ENCODE measurements around the gene REEP3. TPM values are rescaled to one million over a fixed set of nuclear protein-coding genes. Genes with fewer than 3 reads are reported as not detected.

REEP3 gene
- total and polyA plus RNA-seq, 2 experiments from 2014 or later: 43.1 to 73.6 TPM

DNA sequence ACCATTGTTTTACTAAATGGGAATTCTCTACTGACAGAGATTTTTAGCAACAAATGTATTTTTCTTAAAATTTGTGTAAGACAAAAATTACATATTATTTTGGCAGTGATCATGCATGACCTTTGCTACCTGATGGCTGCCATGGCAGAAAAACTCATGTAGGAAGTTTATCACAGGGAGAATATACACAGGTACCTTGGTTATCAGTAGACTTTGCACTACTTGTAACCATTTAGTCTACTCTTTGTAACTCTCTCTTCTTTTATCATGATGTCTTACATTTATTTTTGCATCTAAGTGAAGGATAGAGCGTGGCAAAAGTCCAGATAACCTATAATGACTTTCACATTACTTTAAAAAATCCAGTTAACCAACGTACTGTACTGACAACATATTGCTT, 34.1 kb downstream of the REEP3 start:
- 62% methylated on average over 2 of the region's 2 CpGs for WGBS (ENCODE audit: low lambda C conversion rate, missing lambda C conversion rate)
- Histone ChIP-seq H3K9me3 (ENCODE audit: low read depth) (no peaks in the 10 kb centered on the region), H3K4me3 (no peak overlapping the region), H4K20me1 (ENCODE audit: insufficient read depth, poor library complexity, severe bottlenecking) (no peaks in the 10 kb centered on the region), H3K27ac (peak overlapping the region; percentile 39), H3K27me3 (no peaks in the 10 kb centered on the region), H3K36me3 (replicated peaks; ENCODE audit: insufficient read depth, low read depth) (no peaks in the 10 kb centered on the region), H3K79me2 (peaks cover 79% of the 10 kb centered on the region), H2AFZ (no peak overlapping the region), H3K4me1 (ENCODE audit: insufficient read depth) (no peaks in the 10 kb centered on the region), H3K4me2 (peak overlapping the region; percentile 2), H3K9me2 (replicated peaks; ENCODE audit: insufficient read depth) (no peaks in the 10 kb centered on the region)
- TF ChIP-seq EZH2phosphoT487 (IDR thresholded peaks at IDR 0.05; ENCODE audit: low read depth, severe bottlenecking, unreplicated experiment) (no peak), EZH2 (IDR thresholded peaks at IDR 0.05; ENCODE audit: borderline replicate concordance) (no peak)
- TF ChIP-seq, protein P1, sequence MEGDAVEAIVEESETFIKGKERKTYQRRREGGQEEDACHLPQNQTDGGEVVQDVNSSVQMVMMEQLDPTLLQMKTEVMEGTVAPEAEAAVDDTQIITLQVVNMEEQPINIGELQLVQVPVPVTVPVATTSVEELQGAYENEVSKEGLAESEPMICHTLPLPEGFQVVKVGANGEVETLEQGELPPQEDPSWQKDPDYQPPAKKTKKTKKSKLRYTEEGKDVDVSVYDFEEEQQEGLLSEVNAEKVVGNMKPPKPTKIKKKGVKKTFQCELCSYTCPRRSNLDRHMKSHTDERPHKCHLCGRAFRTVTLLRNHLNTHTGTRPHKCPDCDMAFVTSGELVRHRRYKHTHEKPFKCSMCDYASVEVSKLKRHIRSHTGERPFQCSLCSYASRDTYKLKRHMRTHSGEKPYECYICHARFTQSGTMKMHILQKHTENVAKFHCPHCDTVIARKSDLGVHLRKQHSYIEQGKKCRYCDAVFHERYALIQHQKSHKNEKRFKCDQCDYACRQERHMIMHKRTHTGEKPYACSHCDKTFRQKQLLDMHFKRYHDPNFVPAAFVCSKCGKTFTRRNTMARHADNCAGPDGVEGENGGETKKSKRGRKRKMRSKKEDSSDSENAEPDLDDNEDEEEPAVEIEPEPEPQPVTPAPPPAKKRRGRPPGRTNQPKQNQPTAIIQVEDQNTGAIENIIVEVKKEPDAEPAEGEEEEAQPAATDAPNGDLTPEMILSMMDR (IDR thresholded peaks at IDR 0.05; ENCODE audit: poor library complexity): no peak
- no peak for DNase-seq (ENCODE audit: low spot score)

DNA sequence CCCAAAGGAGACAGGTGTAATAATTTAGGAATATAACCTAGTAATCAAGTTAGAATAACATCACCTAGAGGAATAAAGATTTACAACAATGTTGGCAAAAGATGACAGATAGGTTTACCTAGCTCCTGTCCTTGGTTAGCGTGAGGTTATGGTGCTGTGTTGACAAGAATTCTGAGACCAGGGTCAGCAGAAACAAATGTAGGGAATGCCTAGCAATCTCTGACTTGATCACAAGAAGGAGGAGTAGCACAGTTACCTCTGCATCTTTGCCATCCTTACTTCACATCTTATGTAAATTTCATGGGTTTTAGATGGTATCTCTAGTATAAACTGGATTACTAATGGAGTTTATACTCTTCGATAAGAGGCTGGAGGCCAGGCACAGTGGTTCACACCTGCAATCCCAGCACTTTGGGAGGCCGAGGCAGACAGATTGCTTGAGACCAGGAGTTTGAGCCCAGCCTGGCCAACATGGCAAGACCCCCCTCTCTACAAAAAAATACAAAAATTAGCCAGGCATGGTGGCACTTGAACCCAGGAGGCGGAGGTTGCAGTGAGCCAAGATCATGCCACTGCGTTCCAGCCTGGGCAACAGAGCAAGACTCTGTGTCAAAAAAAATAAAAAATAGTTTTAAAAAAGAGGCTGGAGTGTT, 37.1 kb downstream of the REEP3 start:
- H3K9me2 ChIP-seq (replicated peaks; ENCODE audit: insufficient read depth): no peaks in the 10 kb centered on the region
- WGBS (ENCODE audit: low lambda C conversion rate, missing lambda C conversion rate): 96% methylated on average over 5 of the region's 5 CpGs

DNA sequence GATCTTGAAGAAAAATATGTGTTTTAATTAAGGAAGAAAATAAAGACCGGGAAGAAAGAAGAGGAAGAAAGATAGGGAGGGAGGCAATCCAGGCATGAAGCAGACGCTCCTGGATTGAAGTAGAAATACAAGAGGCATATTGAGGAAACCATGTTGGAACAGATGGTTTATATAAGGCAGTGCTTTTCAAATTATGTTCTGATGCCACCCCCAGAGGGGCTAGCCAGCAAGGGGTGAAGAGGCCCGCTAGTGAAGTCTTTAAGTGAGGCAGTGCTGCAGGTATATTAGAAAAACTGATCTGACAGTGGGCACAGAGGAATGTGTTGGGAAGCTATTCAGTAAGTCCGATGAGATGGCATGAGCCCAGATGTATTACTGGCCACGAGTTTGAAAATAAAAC, 40.1 kb downstream of the REEP3 start:
- Histone ChIP-seq H3K27me3 (no peaks in the 10 kb centered on the region), H3K4me1 (ENCODE audit: insufficient read depth) (no peaks in the 10 kb centered on the region), H3K4me3 (no peak overlapping the region), H3K79me2 (peaks cover 69% of the 10 kb centered on the region), H3K36me3 (replicated peaks; ENCODE audit: insufficient read depth, low read depth) (no peaks in the 10 kb centered on the region), H4K20me1 (ENCODE audit: insufficient read depth, poor library complexity, severe bottlenecking) (no peaks in the 10 kb centered on the region), H3K9me2 (replicated peaks; ENCODE audit: insufficient read depth) (no peaks in the 10 kb centered on the region), H3K4me2 (no peak overlapping the region), H2AFZ (no peak overlapping the region), H3K27ac (no peak overlapping the region), H3K9me3 (ENCODE audit: low read depth) (no peaks in the 10 kb centered on the region)
- 96% methylated on average over 5 of the region's 5 CpGs for WGBS (ENCODE audit: low lambda C conversion rate, missing lambda C conversion rate)
- no peak for TF ChIP-seq EZH2phosphoT487 (IDR thresholded peaks at IDR 0.05; ENCODE audit: low read depth, severe bottlenecking, unreplicated experiment)
- TF ChIP-seq EZH2 (IDR thresholded peaks at IDR 0.05; ENCODE audit: borderline replicate concordance): no peak
- TF ChIP-seq, protein P1 (IDR thresholded peaks at IDR 0.05; ENCODE audit: poor library complexity): no peak
- no peak for DNase-seq (ENCODE audit: low spot score)

More for the DNA sequence above, 37.1 kb downstream of the REEP3 start:
- H2AFZ ChIP-seq: no peak overlapping the region
- H3K4me2 ChIP-seq: no peak overlapping the region
- H3K4me1 ChIP-seq (ENCODE audit: insufficient read depth): no peaks in the 10 kb centered on the region
- TF ChIP-seq, protein P1 (IDR thresholded peaks at IDR 0.05; ENCODE audit: poor library complexity): no peak
- TF ChIP-seq EZH2phosphoT487 (IDR thresholded peaks at IDR 0.05; ENCODE audit: low read depth, severe bottlenecking, unreplicated experiment) (no peak), EZH2 (IDR thresholded peaks at IDR 0.05; ENCODE audit: borderline replicate concordance) (no peak)
- H3K4me3 ChIP-seq: no peak overlapping the region
- no peaks in the 10 kb centered on the region for H3K36me3 ChIP-seq (replicated peaks; ENCODE audit: insufficient read depth, low read depth)
- no peaks in the 10 kb centered on the region for H3K27me3 ChIP-seq
- DNase-seq (ENCODE audit: low spot score): no peak
- H4K20me1 ChIP-seq (ENCODE audit: insufficient read depth, poor library complexity, severe bottlenecking): no peaks in the 10 kb centered on the region
- H3K9me3 ChIP-seq (ENCODE audit: low read depth): no peaks in the 10 kb centered on the region
- H3K79me2 ChIP-seq: peaks cover 75% of the 10 kb centered on the region
- H3K27ac ChIP-seq: no peak overlapping the region
